Activated CD4-positive, alpha-beta T cell treated with anti-CD3 and anti-CD28 coated beads, Interleukin-2, amount 10 ng/mL, durations not matched to agents 7 days and 5 days (primary cell): ENCODE measurements around the gene TIPIN. TPM values are rescaled to one million over a fixed set of nuclear protein-coding genes. Genes with fewer than 3 reads are reported as not detected.
A peak's percentile ranks its signal among the peaks of the same experiment; 100 is the strongest.

Experiments
- CTCF ChIA-PET: fragments of 350-600 bp; sonication (Branson Sonifier 250); formaldehyde crosslinking; loops from one replicate; lab custom pipeline; 2021; ENCODE audit warnings: antibody characterized with exemption; lab: Charles Lee
- POLR2A ChIA-PET: fragments of 350-600 bp; sonication (Branson Sonifier 250); formaldehyde crosslinking; loops from one replicate; lab custom pipeline; 2021; ENCODE audit warnings: antibody characterized with exemption; lab: Charles Lee
- DNase-seq: peaks from one replicate; pipeline ENCODE4 v3.0.0-alpha.2; 2020
- H3K27ac Mint-ChIP-seq: one replicate; pipeline ENCODE4 v1.8.0; 2021; ENCODE audit warnings: mild to moderate bottlenecking, moderate library complexity, mixed read lengths
- H3K27me3 Mint-ChIP-seq: one replicate; pipeline ENCODE4 v1.8.0; 2021; ENCODE audit warnings: mixed read lengths
- H3K36me3 Mint-ChIP-seq: one replicate; pipeline ENCODE4 v1.8.0; 2021; ENCODE audit warnings: low read depth, mixed read lengths
- H3K4me1 Mint-ChIP-seq: one replicate; pipeline ENCODE4 v1.8.0; 2021; ENCODE audit warnings: mixed read lengths
- H3K4me3 Mint-ChIP-seq: one replicate; pipeline ENCODE4 v1.8.0; 2021; ENCODE audit warnings: mild to moderate bottlenecking, moderate library complexity, mixed read lengths
- H3K9me3 Mint-ChIP-seq: one replicate; pipeline ENCODE4 v1.8.0; 2021; ENCODE audit warnings: mixed read lengths
- total RNA-seq, 2 experiments: library from RNA; stranded (reverse); gene quantifications; one replicate each; pipeline ENCODE4 v1.2.3, GENCODE V29; 2021

Gene TIPIN
- 10 to 100 TPM; 25.0 to 28.0 TPM for total RNA-seq

- Mint-ChIP-seq H3K4me3 (peak within 1 kb of the TSS; percentile 95), H3K9me3 (no peaks in the 10 kb centered on the region), H3K4me1 (peaks cover 35% of the 10 kb centered on the region), H3K27ac (peak within 1 kb of the TSS; percentile 98), H3K36me3 (peaks cover 19% of the 10 kb centered on the region), H3K27me3 (no peaks in the 10 kb centered on the region)
- DNase-seq = peak; percentile 99
- ChIA-PET POLR2A (interaction anchor here (1.3 kb wide), 2 partner anchors 12 to 30 kb away, joined by 3 to 4 read pairs; no protein-coding TSS in a partner anchor), CTCF (interaction anchor here (1.0 to 5.1 kb wide), 3 partner anchors 13 to 142 kb away, joined by 3 to 21 read pairs (median 18); partner anchors contain the start of genes MAP2K1 and SNAPC5)
These were observed at the start of gene TIPIN for GRCh38 chr15:66356359-66357236. TSS of gene TIPIN (minus strand) at chr15:66356685. CDS start at chr15:66352947, 3,738 bp downstream.

GRCh38 chr15:66405615-66406014 lies 49.1 kb upstream of the TIPIN start:
- no peak overlapping the region for H3K27ac Mint-ChIP-seq
- ChIA-PET CTCF (interaction anchor here (0.6 to 3.4 kb wide), 3 partner anchors 18 to 459 kb away, joined by 3 to 12 read pairs (median 4); partner anchors contain the start of genes MAP2K1 and SNAPC5), POLR2A (no interaction called here)
- H3K4me3 Mint-ChIP-seq = no peak overlapping the region
- H3K4me1 Mint-ChIP-seq = peaks cover 93% of the 10 kb centered on the region
- H3K9me3 Mint-ChIP-seq = no peaks in the 10 kb centered on the region
- no peaks in the 10 kb centered on the region for H3K27me3 Mint-ChIP-seq
- DNase-seq = no peak
- peaks cover 42% of the 10 kb centered on the region for H3K36me3 Mint-ChIP-seq

- no peak for DNase-seq
- ChIA-PET POLR2A (no interaction called here), CTCF (interaction anchor here (0.9 to 3.4 kb wide), 3 partner anchors 17 to 93 kb away, joined by 4 to 12 read pairs (median 5); partner anchors contain the start of genes MAP2K1 and SNAPC5)
- Mint-ChIP-seq H3K4me3 (no peak overlapping the region), H3K9me3 (no peaks in the 10 kb centered on the region), H3K27me3 (no peaks in the 10 kb centered on the region), H3K36me3 (peaks cover 44% of the 10 kb centered on the region), H3K27ac (no peak overlapping the region), H3K4me1 (peaks cover 93% of the 10 kb centered on the region)
These were observed 48.5 kb upstream of the TIPIN start for GRCh38 chr15:66405007-66405406.

GRCh38 chr15:66404532-66404931 lies 48.0 kb upstream of the TIPIN start:
- no peak for DNase-seq
- peak overlapping the region; percentile 63 for H3K27ac Mint-ChIP-seq
- no peaks in the 10 kb centered on the region for H3K27me3 Mint-ChIP-seq
- peaks cover 91% of the 10 kb centered on the region for H3K4me1 Mint-ChIP-seq
- ChIA-PET CTCF (interaction anchor here (0.9 to 3.4 kb wide), 3 partner anchors 17 to 93 kb away, joined by 4 to 12 read pairs (median 5); partner anchors contain the start of genes MAP2K1 and SNAPC5), POLR2A (no interaction called here)
- H3K9me3 Mint-ChIP-seq = no peaks in the 10 kb centered on the region
- peaks cover 39% of the 10 kb centered on the region for H3K36me3 Mint-ChIP-seq
- H3K4me3 Mint-ChIP-seq = peak overlapping the region; percentile 15

- Mint-ChIP-seq H3K4me3 (no peak overlapping the region), H3K4me1 (peaks cover 91% of the 10 kb centered on the region), H3K36me3 (peaks cover 40% of the 10 kb centered on the region), H3K27ac (peak overlapping the region; percentile 63), H3K9me3 (no peaks in the 10 kb centered on the region), H3K27me3 (no peaks in the 10 kb centered on the region)
- CTCF ChIA-PET = interaction anchor here (0.9 to 3.4 kb wide), 4 partner anchors 8 to 94 kb away, joined by 3 to 12 read pairs (median 4); partner anchors contain the start of genes MAP2K1 and SNAPC5
- DNase-seq = no peak
- POLR2A ChIA-PET = no interaction called here
These were observed 47.6 kb upstream of the TIPIN start for GRCh38 chr15:66404122-66404521.

GRCh38 chr15:66403323-66403722 lies 46.8 kb upstream of the TIPIN start:
- Mint-ChIP-seq H3K27me3 (no peaks in the 10 kb centered on the region), H3K36me3 (peaks cover 33% of the 10 kb centered on the region), H3K4me3 (no peak overlapping the region), H3K27ac (no peak overlapping the region), H3K4me1 (peaks cover 86% of the 10 kb centered on the region), H3K9me3 (no peaks in the 10 kb centered on the region)
- no peak for DNase-seq
- ChIA-PET POLR2A (no interaction called here), CTCF (interaction anchor here (1.0 to 3.4 kb wide), 4 partner anchors 9 to 94 kb away, joined by 3 to 12 read pairs (median 6); partner anchors contain the start of genes MAP2K1 and SNAPC5)

GRCh38 chr15:66402761-66403284 lies 46.3 kb upstream of the TIPIN start:
- H3K27me3 Mint-ChIP-seq = no peaks in the 10 kb centered on the region
- H3K4me1 Mint-ChIP-seq = peaks cover 85% of the 10 kb centered on the region
- H3K27ac Mint-ChIP-seq = peak overlapping the region; percentile 47
- CTCF ChIA-PET = interaction anchor here (1.0 to 3.4 kb wide), 5 partner anchors 9 to 94 kb away, joined by 3 to 12 read pairs (median 6); partner anchors contain the start of genes MAP2K1 and SNAPC5
- no peak for DNase-seq
- POLR2A ChIA-PET = no interaction called here
- H3K4me3 Mint-ChIP-seq = peak overlapping the region; percentile 31
- H3K36me3 Mint-ChIP-seq = peaks cover 32% of the 10 kb centered on the region
- no peaks in the 10 kb centered on the region for H3K9me3 Mint-ChIP-seq

- POLR2A ChIA-PET = interaction anchor here (0.7 kb wide), 1 partner anchor 27 kb away, joined by 4 read pairs; no protein-coding TSS in a partner anchor
- Mint-ChIP-seq H3K9me3 (no peaks in the 10 kb centered on the region), H3K27ac (peak overlapping the region; percentile 83), H3K36me3 (peaks cover 34% of the 10 kb centered on the region), H3K27me3 (no peaks in the 10 kb centered on the region), H3K4me1 (peaks cover 80% of the 10 kb centered on the region), H3K4me3 (peak overlapping the region; percentile 59)
- DNase-seq = peak; percentile 34
- CTCF ChIA-PET = interaction anchor here (0.5 to 1.5 kb wide), 8 partner anchors 10 to 573 kb away, joined by 3 to 4 read pairs (median 3); no protein-coding TSS in a partner anchor
These were observed 44.9 kb upstream of the TIPIN start for GRCh38 chr15:66401130-66402021.

- Mint-ChIP-seq H3K9me3 (no peaks in the 10 kb centered on the region), H3K27ac (peak overlapping the region; percentile 55), H3K27me3 (no peaks in the 10 kb centered on the region), H3K4me3 (no peak overlapping the region), H3K36me3 (peaks cover 35% of the 10 kb centered on the region), H3K4me1 (peaks cover 77% of the 10 kb centered on the region)
- CTCF ChIA-PET = interaction anchor here (0.8 to 1.3 kb wide), 2 partner anchors 13 to 98 kb away, joined by 3 to 6 read pairs; partner anchors contain the start of gene SNAPC5
- POLR2A ChIA-PET = no interaction called here
- no peak for DNase-seq
These were observed 43.9 kb upstream of the TIPIN start for GRCh38 chr15:66400351-66400774.

- ChIA-PET CTCF (interaction anchor here (0.6 kb wide), 1 partner anchor 57 kb away, joined by 6 read pairs; no protein-coding TSS in a partner anchor), POLR2A (no interaction called here)
- Mint-ChIP-seq H3K36me3 (peaks cover 35% of the 10 kb centered on the region), H3K4me3 (no peak overlapping the region), H3K4me1 (peaks cover 78% of the 10 kb centered on the region), H3K27ac (no peak overlapping the region), H3K27me3 (no peaks in the 10 kb centered on the region), H3K9me3 (no peaks in the 10 kb centered on the region)
- DNase-seq = no peak
These were observed 42.8 kb upstream of the TIPIN start for GRCh38 chr15:66399276-66399675.

GRCh38 chr15:66394915-66395314 lies 38.4 kb upstream of the TIPIN start:
- Mint-ChIP-seq H3K4me1 (peaks cover 77% of the 10 kb centered on the region), H3K9me3 (no peaks in the 10 kb centered on the region), H3K4me3 (no peak overlapping the region), H3K27me3 (no peaks in the 10 kb centered on the region), H3K27ac (peak overlapping the region; percentile 27), H3K36me3 (peaks cover 49% of the 10 kb centered on the region)
- POLR2A ChIA-PET = no interaction called here
- CTCF ChIA-PET = no interaction called here
- no peak for DNase-seq
